ENCODE data around the gene PIK3C2B.

PIK3C2B gene

DNA sequence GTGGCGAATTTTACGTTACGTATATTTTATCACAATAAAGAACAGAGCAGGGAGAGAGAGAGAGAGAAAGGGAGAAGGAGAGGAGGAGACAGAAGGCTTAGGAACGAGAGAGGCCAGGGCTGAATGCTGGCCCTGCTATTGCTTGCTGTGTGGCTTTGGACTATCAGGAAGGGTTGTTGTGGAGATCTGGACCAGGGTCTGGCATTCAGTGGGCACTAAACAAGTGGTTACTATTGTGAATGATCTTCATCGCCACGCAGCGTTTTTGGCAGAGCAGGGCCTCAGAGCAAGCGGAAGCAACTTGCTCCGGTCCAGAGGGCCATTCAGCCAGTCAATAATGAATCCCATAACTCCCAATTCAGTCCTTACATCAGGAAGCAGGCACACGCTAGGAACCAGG is 26.4 kb downstream of the PIK3C2B start:
- no CpG with 5 or more reads among the region's 10 CpGs for WGBS (ENCODE audit: insufficient coverage, insufficient read length)

DNA sequence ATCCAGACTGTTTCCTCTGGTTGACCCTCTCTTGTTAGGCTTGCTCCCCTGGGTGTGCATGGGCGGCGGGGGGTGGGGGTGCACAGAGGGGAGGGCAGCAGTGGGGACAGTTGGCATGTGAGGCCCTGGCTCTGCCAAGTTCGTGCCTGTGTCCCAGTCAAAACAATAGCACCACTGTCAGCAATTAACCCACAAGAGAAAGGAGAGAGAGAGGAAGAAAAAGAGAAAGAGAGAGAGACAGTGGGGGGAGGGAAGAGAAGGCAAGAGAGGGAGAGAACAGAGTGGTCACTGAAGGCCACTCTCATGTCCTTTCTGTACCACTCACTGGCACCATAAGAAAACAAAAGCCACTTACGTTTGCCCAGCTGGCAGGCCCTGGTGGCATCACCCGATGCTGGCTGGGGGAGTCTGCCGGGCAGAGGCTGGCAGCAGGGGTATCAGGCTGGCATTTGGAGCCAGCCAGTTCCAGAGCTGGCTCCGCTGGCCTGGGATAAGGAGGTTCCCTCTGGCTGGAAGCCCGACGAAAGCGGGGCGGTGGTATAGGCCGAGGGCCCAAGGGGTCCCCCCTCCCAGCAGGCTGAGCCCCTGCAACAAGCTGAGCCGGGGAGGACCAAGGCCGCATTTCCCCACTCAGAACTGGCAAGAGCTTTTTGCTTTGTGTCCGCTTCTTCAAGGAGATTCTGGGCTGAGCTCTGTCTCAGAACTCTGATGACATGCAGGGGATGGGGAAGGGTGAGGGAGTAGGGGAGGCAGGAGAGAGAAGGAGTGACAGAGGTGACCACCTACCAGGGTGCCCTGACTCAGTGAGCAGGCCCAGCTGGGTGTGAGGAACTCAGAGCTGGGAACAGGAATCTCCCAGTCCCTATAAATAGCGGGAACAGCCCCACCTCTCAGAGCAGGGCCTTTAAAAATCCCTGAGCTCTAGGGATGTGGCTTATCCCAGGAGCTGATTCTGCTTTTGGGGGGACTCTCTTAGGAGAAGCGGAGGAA is 27.9 kb downstream of the PIK3C2B start:
- no CpG with 5 or more reads among the region's 17 CpGs for WGBS (ENCODE audit: insufficient coverage, insufficient read length)
- Histone ChIP-seq H3K4me1 (ENCODE audit: control insufficient read depth, insufficient read depth, low read length) (0 out of 2 replicates have a peak, but pooled peaks cover 1% of the 10 kb centered on the region), H3K4me3 (ENCODE audit: low read length) (no peak overlapping the region), H3K27ac (ENCODE audit: low read length) (no peak overlapping the region), H3K36me3 (ENCODE audit: control insufficient read depth, insufficient read depth, low read length) (0 out of 2 replicates have a peak, but pooled peaks cover 4% of the 10 kb centered on the region), H3K27me3 (ENCODE audit: control insufficient read depth, insufficient read depth, low read length) (no peaks in the 10 kb centered on the region), H3K9me3 (ENCODE audit: control insufficient read depth, insufficient read depth, low read length) (no peaks in the 10 kb centered on the region)
- no peak for DNase-seq (ENCODE audit: low read depth, low spot score)

More for the DNA sequence above, 26.4 kb downstream of the PIK3C2B start:
- 0 out of 2 replicates have a peak, but pooled peaks cover 1% of the 10 kb centered on the region for H3K4me1 ChIP-seq (ENCODE audit: control insufficient read depth, insufficient read depth, low read length)
- 0 out of 2 replicates have a peak, but pooled peaks cover 4% of the 10 kb centered on the region for H3K36me3 ChIP-seq (ENCODE audit: control insufficient read depth, insufficient read depth, low read length)
- no peak overlapping the region for H3K27ac ChIP-seq (ENCODE audit: low read length)
- no peaks in the 10 kb centered on the region for H3K27me3 ChIP-seq (ENCODE audit: control insufficient read depth, insufficient read depth, low read length)
- H3K4me3 ChIP-seq (ENCODE audit: low read length) = no peak overlapping the region
- DNase-seq (ENCODE audit: low read depth, low spot score) = no peak
- H3K9me3 ChIP-seq (ENCODE audit: control insufficient read depth, insufficient read depth, low read length) = no peaks in the 10 kb centered on the region

DNA sequence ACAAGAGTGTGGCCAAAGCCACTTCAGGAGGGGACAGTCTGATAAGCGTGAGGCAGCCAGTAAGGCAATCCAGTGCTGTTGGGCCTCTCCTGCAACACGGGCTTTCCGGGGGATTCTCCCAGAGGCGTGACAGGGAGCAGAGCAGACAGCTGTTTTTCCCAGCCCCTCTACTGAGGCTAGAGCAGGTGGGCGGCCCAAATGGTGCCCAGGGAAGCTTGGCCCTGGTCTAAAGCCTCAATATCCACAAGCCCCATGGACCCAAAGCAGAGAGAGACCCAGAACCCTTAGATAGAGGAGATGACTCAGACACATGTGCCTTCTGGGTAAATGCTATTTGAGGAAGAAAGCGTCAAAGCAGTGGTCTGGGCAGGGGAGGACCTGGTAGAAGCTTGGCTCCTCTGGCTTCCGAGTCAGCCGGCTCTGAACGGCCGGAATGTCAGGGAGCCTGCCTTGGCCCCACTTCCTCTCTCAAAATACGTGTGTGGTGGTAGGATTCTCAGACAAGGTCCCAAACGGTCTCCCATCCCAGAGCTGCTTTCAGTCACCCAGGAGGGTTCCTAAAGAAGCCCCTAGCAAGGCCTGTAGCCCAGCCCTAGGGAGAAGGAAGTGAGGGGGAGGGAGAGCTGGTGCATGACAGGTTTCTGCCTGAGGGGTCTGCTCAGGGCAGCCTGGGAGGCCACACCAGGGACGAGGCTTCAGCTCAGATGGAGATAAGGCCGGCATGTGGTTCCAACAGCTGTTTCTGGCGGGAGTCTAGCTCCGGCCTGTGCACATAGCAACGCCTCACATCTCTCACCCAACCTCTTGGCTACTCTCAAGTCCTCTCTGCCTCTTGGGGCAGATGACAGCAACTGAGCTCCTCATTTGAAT is 28.8 kb downstream of the PIK3C2B start:
- Histone ChIP-seq H3K27ac (ENCODE audit: low read length) (no peak overlapping the region), H3K4me3 (ENCODE audit: low read length) (no peak overlapping the region), H3K9me3 (ENCODE audit: control insufficient read depth, insufficient read depth, low read length) (no peaks in the 10 kb centered on the region), H3K36me3 (ENCODE audit: control insufficient read depth, insufficient read depth, low read length) (0 out of 2 replicates have a peak, but pooled peaks cover 4% of the 10 kb centered on the region), H3K27me3 (ENCODE audit: control insufficient read depth, insufficient read depth, low read length) (no peaks in the 10 kb centered on the region), H3K4me1 (ENCODE audit: control insufficient read depth, insufficient read depth, low read length) (0 out of 2 replicates have a peak, but pooled peaks cover 1% of the 10 kb centered on the region)
- DNase-seq (ENCODE audit: low read depth, low spot score) = no peak
- no CpG with 5 or more reads among the region's 17 CpGs for WGBS (ENCODE audit: insufficient coverage, insufficient read length)

DNA sequence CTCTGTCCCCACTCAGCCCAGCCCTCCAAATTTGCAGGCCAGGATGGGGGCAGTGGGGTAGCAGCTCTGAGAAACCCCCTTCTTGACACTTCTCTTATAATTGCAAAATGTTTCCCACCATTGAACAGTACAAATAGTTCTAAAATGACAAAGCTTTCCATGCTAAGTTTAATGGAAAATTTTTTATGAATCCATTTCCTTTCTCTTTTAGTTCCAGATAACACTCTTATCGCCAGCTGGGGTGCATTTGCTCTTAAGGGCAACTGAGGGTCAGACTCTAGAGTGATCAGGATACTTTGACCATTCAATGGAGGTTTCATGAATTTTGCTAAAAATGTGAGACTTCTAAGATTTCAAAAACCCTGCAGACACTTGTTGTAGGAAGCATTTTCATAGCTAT is 29.9 kb downstream of the PIK3C2B start:
- Histone ChIP-seq H3K4me1 (ENCODE audit: control insufficient read depth, insufficient read depth, low read length) (0 out of 2 replicates have a peak, but pooled peaks cover 1% of the 10 kb centered on the region), H3K27ac (ENCODE audit: low read length) (no peak overlapping the region), H3K36me3 (ENCODE audit: control insufficient read depth, insufficient read depth, low read length) (0 out of 2 replicates have a peak, but pooled peaks cover 6% of the 10 kb centered on the region), H3K9me3 (ENCODE audit: control insufficient read depth, insufficient read depth, low read length) (no peaks in the 10 kb centered on the region), H3K27me3 (ENCODE audit: control insufficient read depth, insufficient read depth, low read length) (no peaks in the 10 kb centered on the region), H3K4me3 (ENCODE audit: low read length) (no peak overlapping the region)
- no CpG with 5 or more reads among the region's 1 CpG for WGBS (ENCODE audit: insufficient coverage, insufficient read length)
- no peak for DNase-seq (ENCODE audit: low read depth, low spot score)

DNA sequence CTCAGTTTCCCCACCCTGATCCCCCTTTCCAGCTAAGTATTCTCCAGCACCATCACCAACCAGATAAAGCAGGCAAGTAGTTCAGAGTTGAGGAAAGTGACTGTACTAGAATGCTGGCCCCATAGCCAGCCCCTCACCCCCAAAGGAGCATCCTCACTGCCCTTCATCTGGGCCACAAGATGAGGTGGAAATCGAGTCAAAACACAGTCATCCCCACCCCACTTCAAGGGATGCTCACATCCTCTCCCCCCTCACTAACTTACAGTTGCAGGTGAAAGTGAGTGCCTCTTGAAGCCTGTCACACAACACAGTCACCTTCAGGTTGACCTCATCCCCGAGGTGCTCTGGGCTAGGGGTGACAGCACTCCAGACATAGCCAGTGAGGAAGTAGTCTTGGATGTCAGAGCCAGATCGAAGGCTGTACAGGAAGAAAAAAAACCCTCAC is 30.4 kb downstream of the PIK3C2B start:
- H3K27ac ChIP-seq (ENCODE audit: low read length) = no peak overlapping the region
- no peaks in the 10 kb centered on the region for H3K9me3 ChIP-seq (ENCODE audit: control insufficient read depth, insufficient read depth, low read length)
- H3K27me3 ChIP-seq (ENCODE audit: control insufficient read depth, insufficient read depth, low read length) = no peaks in the 10 kb centered on the region
- no CpG with 5 or more reads among the region's 3 CpGs for WGBS (ENCODE audit: insufficient coverage, insufficient read length)
- 0 out of 2 replicates have a peak, but pooled peaks cover 6% of the 10 kb centered on the region for H3K36me3 ChIP-seq (ENCODE audit: control insufficient read depth, insufficient read depth, low read length)
- H3K4me3 ChIP-seq (ENCODE audit: low read length) = no peak overlapping the region
- 0 out of 2 replicates have a peak, but pooled peaks cover 1% of the 10 kb centered on the region for H3K4me1 ChIP-seq (ENCODE audit: control insufficient read depth, insufficient read depth, low read length)
- DNase-seq (ENCODE audit: low read depth, low spot score) = no peak

DNA sequence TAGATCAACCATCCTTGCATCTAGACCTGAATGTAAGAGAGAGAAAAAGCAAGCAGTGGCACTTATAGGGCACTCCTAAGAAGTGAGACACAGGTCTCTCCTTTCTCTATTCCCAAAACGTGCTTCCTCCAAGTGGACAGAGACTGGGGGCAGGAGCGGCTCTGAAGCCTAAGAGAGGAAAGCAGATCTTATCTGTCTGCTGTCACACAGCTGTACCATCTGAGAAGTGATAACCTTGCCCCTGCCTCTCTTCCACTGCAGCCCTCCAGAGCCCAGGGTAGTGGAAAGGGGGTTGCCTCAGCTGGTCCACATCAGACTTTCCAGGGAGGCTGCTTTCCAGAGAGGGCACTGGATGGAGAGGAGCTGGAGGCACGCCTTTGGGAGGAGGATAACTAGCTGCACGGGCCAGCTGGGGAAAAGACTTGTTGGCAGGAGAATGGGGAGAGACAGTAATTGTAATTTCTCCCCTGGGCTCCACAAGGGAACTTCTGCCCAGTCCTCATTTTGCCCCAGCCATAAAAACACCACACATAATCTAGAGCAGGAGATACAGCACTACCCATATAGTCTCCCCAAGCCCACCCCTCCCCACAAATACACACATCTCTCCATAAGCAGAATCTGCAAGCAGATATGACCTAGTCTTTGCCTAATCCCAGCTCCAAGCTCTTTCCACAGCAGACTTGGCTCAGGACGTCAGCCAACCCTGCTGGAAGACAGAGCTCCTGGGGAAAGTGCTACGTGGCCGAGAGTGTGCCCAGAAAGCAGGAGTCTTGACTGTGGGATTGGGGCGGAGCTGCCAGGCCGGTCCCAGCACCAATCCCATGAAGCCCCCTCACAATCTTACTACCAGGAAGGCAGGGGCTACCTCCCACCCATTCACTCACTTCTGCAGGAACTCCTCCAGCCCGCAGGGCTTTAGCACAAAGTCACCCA is 31.2 kb downstream of the PIK3C2B start:
- no peaks in the 10 kb centered on the region for H3K9me3 ChIP-seq (ENCODE audit: control insufficient read depth, insufficient read depth, low read length)
- WGBS (ENCODE audit: insufficient coverage, insufficient read length) = no CpG with 5 or more reads among the region's 10 CpGs

DNA sequence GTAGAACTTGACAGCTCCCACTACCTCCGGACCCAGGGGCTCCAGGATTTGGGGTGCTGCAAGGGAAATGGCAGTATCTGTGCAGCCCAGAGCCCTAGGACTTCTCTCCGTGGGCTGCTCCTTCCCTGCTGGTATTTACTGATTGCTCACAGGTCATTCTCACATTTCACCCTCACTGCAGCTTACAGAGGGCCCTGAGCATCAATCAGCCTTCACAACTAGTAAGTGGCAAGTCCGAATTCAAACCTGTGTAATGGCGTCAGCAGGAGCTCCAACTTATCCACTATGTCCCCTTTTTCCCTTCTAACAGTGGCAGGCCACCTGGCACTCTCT is 32.4 kb downstream of the PIK3C2B start:
- Histone ChIP-seq H3K27ac (ENCODE audit: low read length) (no peak overlapping the region), H3K36me3 (ENCODE audit: control insufficient read depth, insufficient read depth, low read length) (0 out of 2 replicates have a peak, but pooled peaks cover 3% of the 10 kb centered on the region), H3K9me3 (ENCODE audit: control insufficient read depth, insufficient read depth, low read length) (no peaks in the 10 kb centered on the region), H3K4me1 (ENCODE audit: control insufficient read depth, insufficient read depth, low read length) (0 out of 2 replicates have a peak, but pooled peaks cover 1% of the 10 kb centered on the region), H3K27me3 (ENCODE audit: control insufficient read depth, insufficient read depth, low read length) (no peaks in the 10 kb centered on the region), H3K4me3 (ENCODE audit: low read length) (no peak overlapping the region)
- no peak for DNase-seq (ENCODE audit: low read depth, low spot score)
- no CpG with 5 or more reads among the region's 4 CpGs for WGBS (ENCODE audit: insufficient coverage, insufficient read length)

More for the DNA sequence above, 31.2 kb downstream of the PIK3C2B start:
- DNase-seq (ENCODE audit: low read depth, low spot score) = no peak
- H3K27me3 ChIP-seq (ENCODE audit: control insufficient read depth, insufficient read depth, low read length) = no peaks in the 10 kb centered on the region
- 0 out of 2 replicates have a peak, but pooled peaks cover 1% of the 10 kb centered on the region for H3K4me1 ChIP-seq (ENCODE audit: control insufficient read depth, insufficient read depth, low read length)
- H3K4me3 ChIP-seq (ENCODE audit: low read length) = no peak overlapping the region
- no peak overlapping the region for H3K27ac ChIP-seq (ENCODE audit: low read length)
- 0 out of 2 replicates have a peak, but pooled peaks cover 3% of the 10 kb centered on the region for H3K36me3 ChIP-seq (ENCODE audit: control insufficient read depth, insufficient read depth, low read length)

DNA sequence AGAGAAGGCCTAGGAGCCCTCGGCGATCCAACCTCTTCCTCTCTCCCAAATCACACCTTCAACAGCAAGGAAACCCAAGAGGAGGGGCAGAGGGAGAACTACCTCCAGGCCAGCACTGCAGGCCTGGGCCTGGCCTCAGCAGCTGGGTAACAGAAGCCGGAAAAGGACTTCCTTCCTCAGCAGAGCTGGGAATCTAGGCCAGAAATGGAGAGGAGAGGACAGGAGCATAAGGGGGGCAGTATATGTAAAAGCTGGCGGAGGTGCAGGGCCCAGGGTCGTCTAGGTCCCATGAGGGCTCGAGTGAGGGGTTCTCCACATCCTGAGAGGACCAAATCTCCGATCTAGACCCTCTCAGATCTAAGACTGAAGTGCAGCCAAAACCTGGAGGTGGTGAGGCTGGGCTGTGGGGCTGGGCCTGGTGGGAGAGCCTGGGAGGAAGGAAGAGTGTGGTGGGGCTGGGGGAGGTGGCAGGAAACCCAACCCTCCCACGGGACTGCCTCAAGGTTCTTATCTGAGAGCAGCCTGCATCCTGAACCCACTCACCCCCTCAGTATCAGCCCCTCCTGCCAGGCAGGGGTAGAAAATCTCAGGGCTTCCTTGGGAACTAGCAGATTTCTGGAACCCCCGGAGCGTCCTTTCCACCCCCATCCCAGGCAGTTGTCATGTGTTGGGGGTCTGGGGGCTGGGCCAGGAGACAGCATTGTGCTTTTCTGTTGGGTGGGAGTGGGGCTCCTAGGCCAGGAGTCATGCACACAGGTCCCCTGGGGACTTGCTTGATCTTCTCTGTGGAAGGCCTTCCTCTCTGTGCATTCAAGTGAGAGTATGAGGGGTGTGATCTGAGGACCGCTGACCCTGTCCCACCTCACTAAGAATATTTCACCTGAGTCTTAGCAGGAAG is 33.0 kb downstream of the PIK3C2B start:
- Histone ChIP-seq H3K27me3 (ENCODE audit: control insufficient read depth, insufficient read depth, low read length) (no peaks in the 10 kb centered on the region), H3K4me1 (ENCODE audit: control insufficient read depth, insufficient read depth, low read length) (no peaks in the 10 kb centered on the region), H3K27ac (ENCODE audit: low read length) (no peak overlapping the region), H3K9me3 (ENCODE audit: control insufficient read depth, insufficient read depth, low read length) (no peaks in the 10 kb centered on the region), H3K36me3 (ENCODE audit: control insufficient read depth, insufficient read depth, low read length) (0 out of 2 replicates have a peak, but pooled peaks cover 3% of the 10 kb centered on the region), H3K4me3 (ENCODE audit: low read length) (no peak overlapping the region)
- no CpG with 5 or more reads among the region's 11 CpGs for WGBS (ENCODE audit: insufficient coverage, insufficient read length)
- DNase-seq (ENCODE audit: low read depth, low spot score) = no peak

DNA sequence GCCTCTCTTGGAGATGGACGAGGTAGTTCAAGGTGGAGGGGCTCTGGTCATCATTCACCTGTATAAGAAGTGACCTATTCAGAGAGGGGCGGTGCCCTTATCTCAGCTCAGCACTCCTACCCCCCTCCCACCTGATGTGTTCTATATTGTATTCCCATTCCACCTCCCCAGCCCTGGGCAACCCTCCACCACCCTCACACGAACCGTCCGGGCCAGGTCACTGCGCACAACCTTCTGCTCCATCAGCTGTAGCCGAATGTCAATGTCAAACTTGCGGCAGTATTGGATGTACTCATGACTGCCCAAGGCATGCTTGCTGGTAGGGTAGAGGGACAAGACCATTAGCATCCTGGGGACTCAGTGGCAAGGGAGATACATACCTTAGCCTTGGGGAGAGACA is 34.3 kb downstream of the PIK3C2B start:
- Histone ChIP-seq H3K36me3 (ENCODE audit: control insufficient read depth, insufficient read depth, low read length) (0 out of 2 replicates have a peak, but pooled peaks cover 3% of the 10 kb centered on the region), H3K4me1 (ENCODE audit: control insufficient read depth, insufficient read depth, low read length) (peaks cover 4% of the 10 kb centered on the region; the same call in 1 of the 2 replicates), H3K27ac (ENCODE audit: low read length) (no peak overlapping the region), H3K27me3 (ENCODE audit: control insufficient read depth, insufficient read depth, low read length) (no peaks in the 10 kb centered on the region), H3K4me3 (ENCODE audit: low read length) (no peak overlapping the region), H3K9me3 (ENCODE audit: control insufficient read depth, insufficient read depth, low read length) (no peaks in the 10 kb centered on the region)
- WGBS (ENCODE audit: insufficient coverage, insufficient read length) = no CpG with 5 or more reads among the region's 8 CpGs
- DNase-seq (ENCODE audit: low read depth, low spot score) = no peak
